Measurements from ENCODE around the gene LINGO1.

LINGO1 gene

DNA sequence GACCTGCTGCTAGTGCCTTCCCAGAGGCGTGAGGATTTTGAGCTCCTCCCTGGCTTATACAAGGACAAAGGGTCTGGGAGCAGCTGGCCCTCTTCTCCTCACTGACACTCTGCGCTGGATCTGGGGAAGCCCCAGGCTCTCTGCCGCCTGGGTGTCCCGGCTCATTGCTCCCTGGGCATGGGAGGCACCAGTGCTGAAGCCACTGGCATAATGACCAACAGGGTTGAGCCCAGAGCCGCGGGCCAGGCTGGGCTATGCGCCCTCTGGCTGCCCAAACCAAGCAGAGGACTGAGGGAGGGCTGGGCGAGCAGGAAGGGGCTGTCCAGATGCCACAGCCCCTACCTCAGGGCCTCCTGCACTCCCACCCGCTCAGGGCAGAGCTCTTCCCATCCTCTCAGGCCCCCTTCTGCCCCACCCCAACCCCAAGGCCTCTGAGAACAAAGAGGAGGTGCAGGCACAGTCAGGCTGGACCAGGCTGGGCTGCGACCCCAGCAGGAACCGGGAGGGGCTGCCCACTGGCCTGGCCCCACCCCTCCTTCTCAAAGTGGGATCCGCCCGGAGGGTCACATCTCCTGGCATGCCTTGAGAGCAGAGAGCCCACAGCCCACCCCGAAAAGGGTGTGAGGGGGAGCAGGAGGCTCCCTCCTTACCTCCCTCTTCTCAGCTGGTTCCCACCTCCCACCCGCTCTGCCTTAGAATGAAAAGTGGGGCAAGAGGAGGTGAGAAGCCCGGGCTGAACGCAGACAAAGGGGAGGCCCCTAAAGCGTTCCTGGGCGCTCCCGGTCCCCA lies 1.6 kb downstream of the LINGO1 start:
- Histone ChIP-seq H2BK5ac (ENCODE audit: low read depth, low read length, poor library complexity, severe bottlenecking) (no peak overlapping the region), H4K91ac (ENCODE audit: low read length) (no peak overlapping the region), H3K23ac (ENCODE audit: low read length in 2 of 2) (no peak overlapping the region), H4K8ac (ENCODE audit: low read length) (no peak overlapping the region), H3K14ac (ENCODE audit: low read length in 2 of 2) (no peak overlapping the region), H2AFZ (ENCODE audit: low read depth, low read length) (no peak overlapping the region), H2BK12ac (ENCODE audit: low read length in 2 of 2) (peak overlapping the region in 1 of 2 experiments; percentile 19), H3K4ac (ENCODE audit: low read depth in 1 of 2, low read length in 2 of 2) (no peak overlapping the region), H3K18ac (ENCODE audit: low read depth in 1 of 2, low read length in 2 of 2) (no peak overlapping the region), H3K27ac (ENCODE audit: low read length, poor library complexity, severe bottlenecking) (no peak overlapping the region), H3K4me2 (ENCODE audit: low read length, poor library complexity, severe bottlenecking) (no peak overlapping the region), H3K79me1 (replicated peaks; ENCODE audit: low read length, poor library complexity, severe bottlenecking) (no peaks in the 10 kb centered on the region), H3K4me1 (ENCODE audit: control insufficient read depth, insufficient read depth, low read depth, low read length) (peaks cover 13% of the 10 kb centered on the region), H2AK5ac (ENCODE audit: low read length, severe bottlenecking) (no peak overlapping the region), H3K4me3 (ENCODE audit: insufficient read depth in 1 of 2, low read depth in 1 of 2, low read length in 2 of 2) (no peak overlapping the region), H3K27me3 (ENCODE audit: control insufficient read depth in 1 of 2, insufficient read depth in 1 of 2, low read length in 2 of 2) (peaks cover 80% of the 10 kb centered on the region in 2 experiments), H3K9me3 (ENCODE audit: control insufficient read depth, low read length) (peaks cover 6% of the 10 kb centered on the region), H3K9ac (ENCODE audit: low read length) (no peak overlapping the region), H2BK120ac (ENCODE audit: low read depth, low read length) (no peak overlapping the region), H2BK15ac (ENCODE audit: low read depth, poor library complexity, severe bottlenecking) (peak overlapping the region; percentile 78), H3K36me3 (ENCODE audit: control insufficient read depth in 1 of 2, insufficient read depth in 2 of 2, low read depth in 1 of 2, low read length in 2 of 2) (no peaks in the 10 kb centered on the region)
- no peak for DNase-seq
- WGBS = 14% methylated on average over 11 of the region's 20 CpGs

DNA sequence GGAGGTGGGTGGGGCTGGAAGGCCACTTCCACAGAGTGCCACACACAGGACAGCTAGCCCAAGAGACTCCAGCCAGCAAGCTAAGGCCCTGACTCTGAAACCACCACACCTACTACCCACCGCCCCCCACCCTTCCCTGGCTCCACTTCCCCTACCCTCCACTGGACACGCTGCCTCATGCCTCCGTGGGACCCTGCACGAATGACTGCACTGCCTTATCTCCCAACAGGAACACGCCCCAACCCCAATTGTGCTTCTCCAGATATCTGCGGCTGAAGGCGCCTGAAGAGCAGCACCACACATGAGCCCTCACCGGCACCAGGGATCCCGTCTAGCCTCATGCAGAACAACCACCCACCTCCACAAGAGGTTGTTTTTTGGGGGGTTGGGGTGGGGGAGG lies 2.7 kb downstream of the LINGO1 start:
- Histone ChIP-seq H3K23ac (ENCODE audit: low read length in 2 of 2) (no peak overlapping the region), H3K27me3 (ENCODE audit: control insufficient read depth in 1 of 2, insufficient read depth in 1 of 2, low read length in 2 of 2) (peaks cover 76% of the 10 kb centered on the region in 2 experiments), H3K27ac (ENCODE audit: low read length, poor library complexity, severe bottlenecking) (no peak overlapping the region), H3K4me2 (ENCODE audit: low read length, poor library complexity, severe bottlenecking) (no peak overlapping the region), H4K8ac (ENCODE audit: low read length) (no peak overlapping the region), H3K4me3 (ENCODE audit: insufficient read depth in 1 of 2, low read depth in 1 of 2, low read length in 2 of 2) (no peak overlapping the region), H4K91ac (ENCODE audit: low read length) (no peak overlapping the region), H2BK15ac (ENCODE audit: low read depth, poor library complexity, severe bottlenecking) (no peak overlapping the region), H3K9ac (ENCODE audit: low read length) (no peak overlapping the region), H3K18ac (ENCODE audit: low read depth in 1 of 2, low read length in 2 of 2) (no peak overlapping the region), H2AFZ (ENCODE audit: low read depth, low read length) (no peak overlapping the region), H3K4ac (ENCODE audit: low read depth in 1 of 2, low read length in 2 of 2) (no peak overlapping the region), H2BK120ac (ENCODE audit: low read depth, low read length) (no peak overlapping the region), H2AK5ac (ENCODE audit: low read length, severe bottlenecking) (no peak overlapping the region), H3K79me1 (replicated peaks; ENCODE audit: low read length, poor library complexity, severe bottlenecking) (no peaks in the 10 kb centered on the region), H3K9me3 (ENCODE audit: control insufficient read depth, low read length) (peaks cover 6% of the 10 kb centered on the region), H3K36me3 (ENCODE audit: control insufficient read depth in 1 of 2, insufficient read depth in 2 of 2, low read depth in 1 of 2, low read length in 2 of 2) (no peaks in the 10 kb centered on the region), H2BK12ac (ENCODE audit: low read length in 2 of 2) (no peak overlapping the region), H3K4me1 (ENCODE audit: control insufficient read depth, insufficient read depth, low read depth, low read length) (peaks cover 13% of the 10 kb centered on the region), H3K14ac (ENCODE audit: low read length in 2 of 2) (peak overlapping the region in 1 of 2 experiments; percentile 38), H2BK5ac (ENCODE audit: low read depth, low read length, poor library complexity, severe bottlenecking) (no peak overlapping the region)
- DNase-seq = no peak
- WGBS = 85% methylated on average over 4 of the region's 9 CpGs

DNA sequence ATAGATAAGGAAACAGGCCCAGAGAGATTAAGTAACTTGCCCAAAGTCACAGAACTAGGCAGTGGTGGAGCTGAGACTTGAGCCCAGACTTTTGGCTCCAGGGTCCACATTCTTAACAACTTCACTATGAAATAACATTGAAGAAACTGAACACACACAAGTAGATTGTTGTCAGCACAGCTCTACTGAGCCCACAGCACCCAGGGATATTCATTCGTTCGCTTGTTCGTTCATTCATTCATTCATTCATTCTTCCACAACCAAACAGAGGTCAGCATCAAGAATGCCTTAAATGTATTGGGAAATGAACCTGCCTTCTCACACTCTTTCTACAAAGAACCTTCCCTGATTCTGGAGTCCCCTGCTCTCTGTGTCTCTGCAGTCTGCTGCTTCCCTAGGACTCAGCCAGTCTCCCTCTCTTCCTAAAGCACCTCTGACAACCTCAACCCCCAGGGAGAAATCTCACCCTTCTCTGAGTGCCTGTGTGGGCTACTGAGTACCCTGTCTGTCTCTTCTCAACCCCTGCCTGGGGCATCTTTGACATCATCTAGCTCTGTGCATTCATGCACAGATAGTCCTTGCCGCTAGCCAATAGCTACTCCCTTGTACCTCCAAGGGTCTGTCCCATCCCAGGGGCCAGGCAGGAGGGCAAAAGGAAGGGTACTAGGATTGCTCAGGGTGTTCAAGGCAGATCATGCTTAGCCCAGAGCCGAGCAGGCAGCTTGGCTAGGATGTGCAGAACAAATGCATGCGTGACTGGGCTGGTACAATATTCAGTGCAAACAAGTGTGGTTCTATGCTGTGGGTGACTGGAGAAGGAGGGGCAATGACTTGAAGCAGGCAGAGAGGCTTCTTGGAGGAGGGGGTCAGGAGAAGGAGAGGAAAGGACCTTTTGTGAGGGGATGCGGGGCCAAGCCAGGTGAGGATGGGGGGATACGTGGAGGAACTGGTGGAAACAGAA lies 3.4 kb downstream of the LINGO1 start:
- peaks cover 71 to 78% of the 10 kb centered on the region in 2 experiments for H3K27me3 ChIP-seq (ENCODE audit: control insufficient read depth in 1 of 2, insufficient read depth in 1 of 2, low read length in 2 of 2)
- no peak overlapping the region for H2AFZ ChIP-seq (ENCODE audit: low read depth, low read length)
- no peaks in the 10 kb centered on the region for H3K79me1 ChIP-seq (replicated peaks; ENCODE audit: low read length, poor library complexity, severe bottlenecking)
- H3K4me3 ChIP-seq (ENCODE audit: insufficient read depth in 1 of 2, low read depth in 1 of 2, low read length in 2 of 2) = no peak overlapping the region
- H3K4ac ChIP-seq (ENCODE audit: low read depth in 1 of 2, low read length in 2 of 2) = no peak overlapping the region
- H3K18ac ChIP-seq (ENCODE audit: low read depth in 1 of 2, low read length in 2 of 2) = no peak overlapping the region
- H3K9ac ChIP-seq (ENCODE audit: low read length) = no peak overlapping the region
- peaks cover 6% of the 10 kb centered on the region for H3K9me3 ChIP-seq (ENCODE audit: control insufficient read depth, low read length)
- no peak overlapping the region for H4K91ac ChIP-seq (ENCODE audit: low read length)
- no peak overlapping the region for H3K4me2 ChIP-seq (ENCODE audit: low read length, poor library complexity, severe bottlenecking)
- H2BK120ac ChIP-seq (ENCODE audit: low read depth, low read length) = no peak overlapping the region
- peaks cover 13% of the 10 kb centered on the region for H3K4me1 ChIP-seq (ENCODE audit: control insufficient read depth, insufficient read depth, low read depth, low read length)
- no peak overlapping the region for H2AK5ac ChIP-seq (ENCODE audit: low read length, severe bottlenecking)
- no peak overlapping the region for H2BK12ac ChIP-seq (ENCODE audit: low read length in 2 of 2)
- WGBS = 80% methylated on average over 8 of the region's 8 CpGs
- no peak overlapping the region for H3K14ac ChIP-seq (ENCODE audit: low read length in 2 of 2)
- H2BK15ac ChIP-seq (ENCODE audit: low read depth, poor library complexity, severe bottlenecking) = no peak overlapping the region
- no peak overlapping the region for H4K8ac ChIP-seq (ENCODE audit: low read length)
- H2BK5ac ChIP-seq (ENCODE audit: low read depth, low read length, poor library complexity, severe bottlenecking) = no peak overlapping the region
- no peak for DNase-seq
- H3K23ac ChIP-seq (ENCODE audit: low read length in 2 of 2) = no peak overlapping the region
- no peak overlapping the region for H3K27ac ChIP-seq (ENCODE audit: low read length, poor library complexity, severe bottlenecking)
- no peaks in the 10 kb centered on the region for H3K36me3 ChIP-seq (ENCODE audit: control insufficient read depth in 1 of 2, insufficient read depth in 2 of 2, low read depth in 1 of 2, low read length in 2 of 2)

- Histone ChIP-seq H3K4me1 (ENCODE audit: control insufficient read depth, insufficient read depth, low read depth, low read length) (peaks cover 12% of the 10 kb centered on the region), H3K4me3 (ENCODE audit: insufficient read depth in 1 of 2, low read depth in 1 of 2, low read length in 2 of 2) (no peak overlapping the region), H2BK12ac (ENCODE audit: low read length in 2 of 2) (no peak overlapping the region), H3K79me1 (replicated peaks; ENCODE audit: low read length, poor library complexity, severe bottlenecking) (no peaks in the 10 kb centered on the region), H4K8ac (ENCODE audit: low read length) (no peak overlapping the region), H3K27me3 (ENCODE audit: control insufficient read depth in 1 of 2, insufficient read depth in 1 of 2, low read length in 2 of 2) (peaks cover 71% of the 10 kb centered on the region in 2 experiments), H2AFZ (ENCODE audit: low read depth, low read length) (no peak overlapping the region), H3K9me3 (ENCODE audit: control insufficient read depth, low read length) (peaks cover 6% of the 10 kb centered on the region), H3K23ac (ENCODE audit: low read length in 2 of 2) (no peak overlapping the region), H3K27ac (ENCODE audit: low read length, poor library complexity, severe bottlenecking) (no peak overlapping the region), H3K4me2 (ENCODE audit: low read length, poor library complexity, severe bottlenecking) (no peak overlapping the region), H2BK120ac (ENCODE audit: low read depth, low read length) (no peak overlapping the region), H3K14ac (ENCODE audit: low read length in 2 of 2) (no peak overlapping the region), H3K36me3 (ENCODE audit: control insufficient read depth in 1 of 2, insufficient read depth in 2 of 2, low read depth in 1 of 2, low read length in 2 of 2) (no peaks in the 10 kb centered on the region), H4K91ac (ENCODE audit: low read length) (no peak overlapping the region), H2AK5ac (ENCODE audit: low read length, severe bottlenecking) (no peak overlapping the region), H3K18ac (ENCODE audit: low read depth in 1 of 2, low read length in 2 of 2) (no peak overlapping the region), H2BK15ac (ENCODE audit: low read depth, poor library complexity, severe bottlenecking) (no peak overlapping the region), H3K4ac (ENCODE audit: low read depth in 1 of 2, low read length in 2 of 2) (no peak overlapping the region), H3K9ac (ENCODE audit: low read length) (no peak overlapping the region), H2BK5ac (ENCODE audit: low read depth, low read length, poor library complexity, severe bottlenecking) (no peak overlapping the region)
- WGBS = 86% methylated on average over 2 of the region's 2 CpGs
- no peak for DNase-seq
These were observed 4.7 kb downstream of the LINGO1 start for GRCh38 chr15:77628010-77628409.
